ENCODE measurements around the gene RNF8.
"Not testable (repeated sequence)": the region's sequence is repeated elsewhere in the genome, so short reads cannot be mapped to it uniquely, and the experiment has no call there.

Gene RNF8, protein sequence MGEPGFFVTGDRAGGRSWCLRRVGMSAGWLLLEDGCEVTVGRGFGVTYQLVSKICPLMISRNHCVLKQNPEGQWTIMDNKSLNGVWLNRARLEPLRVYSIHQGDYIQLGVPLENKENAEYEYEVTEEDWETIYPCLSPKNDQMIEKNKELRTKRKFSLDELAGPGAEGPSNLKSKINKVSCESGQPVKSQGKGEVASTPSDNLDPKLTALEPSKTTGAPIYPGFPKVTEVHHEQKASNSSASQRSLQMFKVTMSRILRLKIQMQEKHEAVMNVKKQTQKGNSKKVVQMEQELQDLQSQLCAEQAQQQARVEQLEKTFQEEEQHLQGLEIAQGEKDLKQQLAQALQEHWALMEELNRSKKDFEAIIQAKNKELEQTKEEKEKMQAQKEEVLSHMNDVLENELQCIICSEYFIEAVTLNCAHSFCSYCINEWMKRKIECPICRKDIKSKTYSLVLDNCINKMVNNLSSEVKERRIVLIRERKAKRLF

DNA sequence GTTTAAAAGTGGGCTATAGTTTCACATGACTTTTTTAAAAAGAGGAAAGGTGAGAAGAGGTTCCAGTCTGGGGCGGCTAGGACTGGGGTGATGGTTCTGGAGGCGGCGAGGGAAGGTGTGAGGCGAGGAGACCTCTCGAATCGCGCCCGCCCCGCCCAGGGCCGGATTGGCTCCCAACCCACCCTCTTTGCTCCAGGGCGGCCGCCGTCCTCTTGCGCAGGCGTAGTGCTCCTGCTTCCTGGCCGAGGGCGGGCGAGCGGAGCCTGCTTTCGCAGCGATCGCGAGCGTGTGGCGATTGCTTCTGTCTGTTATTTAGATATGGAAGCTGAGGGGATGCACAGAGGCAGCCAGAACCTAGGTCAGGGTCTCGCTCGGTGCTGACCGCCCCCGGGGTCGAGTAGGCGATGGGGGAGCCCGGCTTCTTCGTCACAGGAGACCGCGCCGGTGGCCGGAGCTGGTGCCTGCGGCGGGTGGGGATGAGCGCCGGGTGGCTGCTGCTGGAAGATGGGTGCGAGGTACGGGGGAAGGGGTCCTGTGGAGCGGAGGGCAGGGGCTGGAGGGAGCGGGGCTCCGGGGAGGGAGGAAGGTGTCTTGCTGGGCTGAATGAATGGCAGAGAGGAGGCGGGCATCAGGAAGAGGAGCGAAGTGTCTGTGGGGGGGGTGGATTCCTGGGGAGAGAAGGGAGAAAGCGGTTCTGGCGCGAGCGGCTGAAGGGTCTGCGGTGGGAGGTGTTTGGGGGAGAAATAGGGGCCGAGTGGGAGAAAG lies at the start of gene RNF8:
RNF8 (plus strand) TSS at position 223 of the 765 bp plus-strand sequence; CDS start at position 405, 182 bp downstream.
- FAIRE-seq (no peak), DNase-seq (ENCODE audit: low spot score) (peak; percentile 99)

DNA sequence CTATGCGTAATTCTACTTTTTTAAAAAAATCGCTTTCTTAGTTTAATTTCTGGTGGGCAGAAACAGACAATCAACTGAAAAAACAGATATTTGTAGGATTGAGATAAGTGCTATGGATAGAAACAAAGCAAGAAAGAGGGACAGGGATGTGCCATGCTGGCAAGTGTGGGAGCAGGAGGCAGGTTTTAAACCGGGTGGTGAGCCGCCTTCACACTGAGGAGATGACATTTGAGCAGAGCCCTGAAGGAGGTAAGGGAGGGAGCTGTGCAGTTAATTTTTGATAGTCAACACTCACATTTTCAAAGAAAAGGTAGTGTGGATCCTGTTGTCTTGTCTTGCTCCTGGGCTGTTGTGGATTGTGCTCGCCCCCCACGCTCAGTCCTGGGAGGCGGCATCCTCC lies 49.0 kb upstream of the RNF8 start:
- FAIRE-seq = no peak

DNA sequence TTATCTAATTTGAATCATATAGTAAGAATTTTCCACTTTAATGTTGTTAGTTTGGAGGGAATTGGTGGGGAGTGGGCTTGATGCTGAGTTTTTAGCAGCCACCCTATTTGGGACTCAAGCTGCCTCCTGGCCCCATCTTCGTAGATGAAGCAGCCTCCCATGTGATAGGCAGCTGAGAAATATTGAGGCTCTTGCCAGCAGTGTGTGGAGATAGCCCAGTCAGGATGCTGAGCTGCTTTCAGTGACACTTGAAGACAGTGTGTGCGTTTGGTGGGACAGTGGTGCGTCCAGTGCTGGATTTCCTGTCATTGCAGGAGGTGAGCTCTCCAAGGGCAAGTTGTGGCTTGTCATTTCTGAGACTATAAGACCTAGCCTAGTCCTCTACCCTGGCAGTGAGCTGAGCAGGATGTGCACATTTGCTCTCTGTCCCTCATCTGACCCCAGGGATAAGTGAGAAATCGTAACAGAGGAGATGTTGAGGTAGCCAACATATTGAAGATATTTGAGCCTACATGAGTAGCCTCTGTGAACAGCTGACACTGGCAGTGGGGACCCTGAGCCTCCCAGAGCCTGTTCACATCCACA lies 47.9 kb upstream of the RNF8 start:
- DNase-seq (ENCODE audit: low spot score) = no peak
- no peak for FAIRE-seq

More for the DNA sequence above, 49.0 kb upstream of the RNF8 start:
- no peak for DNase-seq (ENCODE audit: low spot score)

DNA sequence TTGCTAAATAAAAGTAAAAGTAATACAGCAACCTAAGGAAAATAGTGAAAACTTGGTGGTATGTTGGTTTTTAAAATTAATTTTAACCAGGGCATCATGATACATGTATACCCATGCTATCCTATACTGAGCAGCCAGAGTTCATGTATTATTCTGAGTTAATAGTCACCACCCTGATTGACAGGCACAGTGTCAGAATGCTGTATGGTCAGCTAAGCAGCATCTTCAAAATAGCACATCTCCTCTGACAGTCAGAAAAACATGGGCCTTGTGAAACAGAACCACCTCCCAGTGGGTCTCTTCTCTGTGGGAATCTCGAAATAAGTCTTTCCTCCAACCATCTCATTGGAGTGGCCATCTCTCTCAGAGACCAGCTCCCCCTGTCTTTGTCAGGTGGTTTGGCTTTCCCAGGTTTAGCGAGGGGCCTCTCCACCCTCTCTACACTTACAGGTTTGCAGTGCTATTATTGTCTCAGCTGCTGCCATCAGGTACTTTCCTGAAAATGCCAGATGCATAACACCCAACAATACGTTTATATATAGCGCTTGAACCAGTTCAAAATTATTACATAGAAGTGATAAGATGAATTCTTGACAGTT lies 47.1 kb upstream of the RNF8 start:
- DNase-seq (ENCODE audit: low spot score) (no peak), FAIRE-seq (no peak)

DNA sequence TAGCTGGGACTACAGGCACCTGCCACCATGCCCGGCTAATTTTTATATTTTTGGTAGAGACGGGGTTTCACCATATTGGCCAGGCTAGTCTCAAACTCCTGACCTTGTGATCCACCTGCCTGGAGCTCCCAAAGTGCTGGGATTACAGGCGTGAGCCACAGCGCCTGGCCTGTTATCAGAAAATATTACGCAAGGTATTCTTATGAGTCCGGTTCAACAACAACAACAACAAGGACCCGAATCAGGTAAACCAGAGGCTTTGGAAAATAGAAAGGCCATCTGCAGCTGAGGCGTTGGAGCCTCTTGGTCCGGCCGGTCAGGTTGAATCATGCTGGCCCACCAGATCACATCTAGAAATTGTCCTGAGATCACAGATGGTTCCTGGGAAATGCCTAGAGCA lies 46.3 kb upstream of the RNF8 start:
- DNase-seq (ENCODE audit: low spot score); FAIRE-seq: not testable (repeated sequence)

DNA sequence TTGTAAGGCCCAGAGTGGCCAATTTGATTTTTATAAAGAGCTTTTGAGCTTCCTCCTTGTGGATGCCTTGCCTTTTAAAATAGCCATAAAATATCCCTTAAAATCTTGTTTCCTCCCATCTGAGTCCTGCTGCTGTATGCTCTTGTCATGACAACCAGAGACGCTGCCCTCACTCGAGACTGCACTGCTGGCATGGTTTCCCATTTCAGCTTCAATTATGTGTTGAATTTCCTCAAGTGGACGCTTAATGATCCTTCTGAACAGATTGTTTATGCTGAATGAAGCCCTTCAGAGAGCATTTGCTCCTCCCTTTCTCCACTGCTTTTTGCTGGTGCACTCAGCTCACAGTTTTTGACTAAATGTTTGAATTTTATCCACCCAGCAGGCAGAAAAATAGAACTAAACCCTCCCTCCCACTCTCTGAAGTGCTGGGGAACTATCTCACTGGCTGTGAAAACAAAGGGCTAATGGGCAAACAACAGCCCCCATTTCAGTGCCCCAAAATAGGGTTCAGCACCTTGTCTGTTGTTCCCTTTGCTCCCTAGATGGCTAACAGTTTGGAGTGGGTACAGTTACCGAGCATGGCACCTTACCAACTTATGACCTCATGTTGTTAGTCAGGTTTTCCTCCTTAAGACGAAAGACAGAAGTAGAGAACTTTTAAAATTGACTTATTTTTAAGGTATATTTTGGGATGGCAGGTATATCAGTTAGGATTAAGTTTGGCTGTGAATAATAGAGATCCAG lies 45.5 kb upstream of the RNF8 start:
- DNase-seq (ENCODE audit: low spot score) (no peak), FAIRE-seq (no peak)

DNA sequence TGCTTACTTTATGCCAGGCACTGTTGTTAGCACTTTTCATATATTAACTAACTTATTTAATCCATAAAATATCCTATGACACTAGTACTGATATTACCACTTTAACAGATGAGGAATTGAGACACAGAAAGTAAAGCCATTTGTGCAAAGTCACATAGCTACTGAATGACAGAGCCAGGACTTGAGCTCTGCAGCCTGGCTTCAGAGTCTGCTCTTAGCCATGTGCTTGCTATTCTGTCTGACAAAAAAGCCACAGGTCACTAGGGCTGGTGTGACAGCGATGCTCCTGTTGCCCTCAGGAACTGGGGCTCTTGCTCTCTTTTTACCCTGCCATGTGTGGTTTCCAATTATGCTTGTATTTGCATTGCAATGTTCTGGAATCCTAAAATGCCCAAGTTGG lies 44.7 kb upstream of the RNF8 start:
- FAIRE-seq (no peak), DNase-seq (ENCODE audit: low spot score) (no peak)

DNA sequence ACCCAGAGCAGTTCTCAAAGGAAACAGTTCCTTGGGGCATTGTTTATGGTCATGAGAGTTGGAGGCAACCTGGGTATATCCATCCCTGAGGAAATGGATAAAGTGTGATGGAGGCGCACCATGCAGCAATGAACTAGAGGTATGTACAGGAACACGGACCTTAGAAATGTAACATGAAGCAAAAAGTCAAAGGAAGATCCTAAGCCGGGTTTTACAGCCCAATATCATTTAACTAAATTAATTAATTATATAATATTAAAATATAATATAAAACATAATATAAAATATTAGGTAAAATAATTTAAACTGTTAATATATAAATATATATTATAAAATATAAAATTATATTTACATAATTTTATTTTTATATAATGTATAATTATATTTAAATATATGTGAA lies 44.1 kb upstream of the RNF8 start:
- DNase-seq (ENCODE audit: low spot score) (no peak), FAIRE-seq (no peak)

DNA sequence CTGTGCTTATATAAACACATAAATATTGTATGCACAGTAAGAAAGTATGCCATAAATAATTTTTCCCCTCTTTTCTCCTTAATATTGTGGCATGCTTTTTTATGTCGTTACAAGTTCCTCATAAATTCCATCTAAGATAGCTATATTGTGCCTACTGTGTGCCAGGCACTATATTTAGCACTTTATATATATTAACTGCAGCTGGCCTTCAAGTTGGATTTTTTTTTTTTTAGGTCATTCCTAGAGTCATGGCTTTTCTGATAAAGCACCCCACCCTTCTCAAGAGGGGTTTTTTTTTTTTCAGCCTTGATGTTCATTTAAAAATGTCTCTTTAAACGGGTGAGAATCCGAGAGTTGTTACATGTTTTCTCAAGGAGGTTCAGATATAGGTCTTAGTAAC lies 42.8 kb upstream of the RNF8 start:
- FAIRE-seq (no peak), DNase-seq (ENCODE audit: low spot score) (no peak)

DNA sequence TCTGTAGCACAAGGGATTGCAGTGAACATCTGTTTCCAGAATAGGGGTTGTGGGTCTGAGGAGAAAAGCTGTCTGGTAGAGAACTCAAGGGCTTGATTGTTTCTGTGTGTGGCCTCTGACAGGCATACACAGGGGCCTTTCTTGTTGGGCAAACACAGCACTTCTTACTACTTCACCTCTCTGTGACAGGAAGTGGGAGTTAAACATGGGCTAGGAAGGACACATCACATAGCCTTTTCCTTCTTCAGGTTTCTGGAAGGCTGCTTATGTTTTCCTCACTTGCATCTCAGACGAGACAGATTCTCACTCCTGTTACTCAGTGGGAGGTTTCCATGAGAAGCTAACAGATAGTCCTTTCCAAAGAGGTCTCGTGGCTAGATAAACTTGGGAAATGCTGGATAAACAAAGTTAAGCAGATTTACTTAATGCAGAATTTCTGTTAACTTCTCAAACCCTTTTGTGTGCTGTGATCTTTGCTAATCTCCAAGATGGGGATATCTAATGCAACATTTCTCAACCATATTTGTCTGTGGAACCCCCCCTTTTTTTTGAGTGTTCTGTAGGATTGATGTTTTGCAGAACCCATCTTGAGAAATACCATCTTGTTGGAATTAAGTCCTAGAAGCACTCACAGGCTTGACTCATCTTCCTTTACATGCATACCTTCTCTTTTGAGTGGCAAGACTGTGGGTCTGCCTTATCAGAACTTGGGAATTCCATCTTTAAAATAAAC lies 41.9 kb upstream of the RNF8 start:
- no peak for FAIRE-seq
- no peak for DNase-seq (ENCODE audit: low spot score)

DNA sequence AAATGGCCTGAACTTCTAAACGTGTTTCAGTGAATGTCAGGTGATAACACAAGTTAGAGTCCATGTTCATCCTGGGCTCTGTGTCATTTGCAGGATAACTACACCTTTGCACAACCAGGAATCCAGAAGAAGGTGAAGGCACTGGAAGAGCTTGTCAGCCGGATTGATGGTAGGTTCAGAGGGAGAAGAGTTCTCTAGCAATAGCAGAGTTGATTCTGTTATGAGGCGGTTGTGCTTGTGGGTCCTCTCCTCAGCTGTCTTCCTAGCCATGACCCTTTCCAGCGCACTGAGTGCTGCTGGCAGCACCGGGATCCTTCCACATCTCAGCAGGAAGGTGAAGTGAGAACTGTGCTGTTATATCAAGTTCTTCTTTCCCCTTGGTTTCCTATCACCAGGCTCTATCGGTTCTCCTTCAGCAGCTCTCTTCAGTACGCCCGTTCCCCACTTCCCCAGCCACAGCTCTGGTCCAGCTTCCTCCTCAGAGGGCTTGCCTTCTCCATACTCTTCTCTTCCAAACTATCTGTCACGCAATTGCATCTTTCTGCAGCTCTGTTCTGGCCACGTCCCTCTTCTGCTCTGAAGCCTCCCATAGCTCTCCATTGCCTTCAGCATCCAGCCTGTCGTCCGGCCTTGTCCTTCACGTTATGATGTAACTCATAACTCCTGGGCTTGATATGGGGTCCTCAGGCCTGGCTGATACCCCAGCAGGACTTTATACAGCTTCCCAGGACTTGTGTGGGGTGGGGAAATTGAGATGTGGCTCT lies 39.9 kb upstream of the RNF8 start:
- FAIRE-seq (no peak), DNase-seq (ENCODE audit: low spot score) (no peak)

DNA sequence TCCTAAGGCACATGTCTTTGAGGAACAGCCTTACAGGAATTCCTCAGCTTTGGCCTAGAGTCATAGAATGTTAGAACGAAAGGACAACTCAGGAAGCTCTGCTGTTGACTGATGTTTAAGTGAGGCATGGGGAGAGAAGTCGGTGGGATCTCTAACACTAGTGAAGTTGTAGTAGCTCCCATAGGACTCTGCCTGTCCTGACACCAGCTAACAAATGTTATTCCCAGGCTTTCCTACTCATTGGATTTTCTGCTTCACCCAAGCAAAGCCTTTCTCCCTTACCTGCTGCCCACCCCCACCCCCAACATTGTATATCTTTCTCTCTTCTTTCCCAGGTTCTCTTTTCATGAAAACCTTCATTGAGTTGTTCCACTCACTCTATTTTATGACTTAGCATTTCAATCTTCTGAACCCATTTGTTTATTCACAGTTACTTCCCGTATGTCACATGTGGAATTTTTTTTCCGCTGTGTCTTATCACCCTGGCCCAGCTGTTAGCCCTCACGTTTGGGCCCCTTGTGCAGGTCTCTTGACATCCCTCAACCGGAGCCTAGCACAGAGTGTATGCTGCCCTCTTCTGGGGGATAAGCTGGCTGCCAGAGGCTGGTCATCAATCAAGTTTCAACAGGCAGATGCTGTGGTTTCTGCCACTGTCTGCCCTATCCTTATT lies 39.2 kb upstream of the RNF8 start:
- peak; percentile 51 for DNase-seq (ENCODE audit: low spot score)
- FAIRE-seq = no peak

DNA sequence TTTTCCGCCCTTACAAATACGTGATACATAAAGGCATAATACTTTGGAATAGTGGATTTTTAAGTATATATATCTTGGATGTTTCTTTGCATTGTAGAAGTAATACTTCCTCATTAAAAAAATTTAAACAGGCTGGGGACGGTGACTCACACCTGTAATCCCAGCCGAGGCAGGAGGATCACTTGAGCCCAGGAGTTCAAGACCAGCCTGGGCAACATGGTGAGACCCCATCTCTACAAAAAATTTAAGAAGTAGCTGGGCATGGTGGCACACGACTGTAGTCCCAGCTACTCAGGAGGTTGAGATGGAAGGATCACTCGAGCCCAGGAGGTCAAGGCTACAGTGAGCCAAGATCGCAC lies 38.6 kb upstream of the RNF8 start:
- FAIRE-seq (no peak), DNase-seq (ENCODE audit: low spot score) (no peak)

DNA sequence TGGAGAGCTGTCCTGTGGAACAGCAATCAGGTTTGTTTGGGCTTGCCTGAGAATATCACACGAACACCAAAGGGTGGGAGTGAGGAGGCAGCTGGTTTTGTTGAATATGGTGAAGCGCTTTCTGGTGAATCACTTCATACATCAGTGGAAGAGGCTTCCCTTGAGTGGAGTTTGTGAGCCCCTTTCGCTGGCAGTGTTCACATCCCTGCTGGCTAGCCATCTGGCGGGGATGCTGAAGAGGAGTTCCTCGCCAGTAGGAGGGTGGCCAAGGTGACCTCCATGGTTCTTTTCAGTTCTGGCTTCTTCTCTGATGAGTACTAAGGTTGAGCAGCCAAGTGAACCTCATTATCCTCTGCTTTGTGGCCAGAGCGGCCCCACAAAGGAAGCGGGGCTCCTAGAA lies 37.7 kb upstream of the RNF8 start:
- FAIRE-seq (no peak), DNase-seq (ENCODE audit: low spot score) (no peak)

DNA sequence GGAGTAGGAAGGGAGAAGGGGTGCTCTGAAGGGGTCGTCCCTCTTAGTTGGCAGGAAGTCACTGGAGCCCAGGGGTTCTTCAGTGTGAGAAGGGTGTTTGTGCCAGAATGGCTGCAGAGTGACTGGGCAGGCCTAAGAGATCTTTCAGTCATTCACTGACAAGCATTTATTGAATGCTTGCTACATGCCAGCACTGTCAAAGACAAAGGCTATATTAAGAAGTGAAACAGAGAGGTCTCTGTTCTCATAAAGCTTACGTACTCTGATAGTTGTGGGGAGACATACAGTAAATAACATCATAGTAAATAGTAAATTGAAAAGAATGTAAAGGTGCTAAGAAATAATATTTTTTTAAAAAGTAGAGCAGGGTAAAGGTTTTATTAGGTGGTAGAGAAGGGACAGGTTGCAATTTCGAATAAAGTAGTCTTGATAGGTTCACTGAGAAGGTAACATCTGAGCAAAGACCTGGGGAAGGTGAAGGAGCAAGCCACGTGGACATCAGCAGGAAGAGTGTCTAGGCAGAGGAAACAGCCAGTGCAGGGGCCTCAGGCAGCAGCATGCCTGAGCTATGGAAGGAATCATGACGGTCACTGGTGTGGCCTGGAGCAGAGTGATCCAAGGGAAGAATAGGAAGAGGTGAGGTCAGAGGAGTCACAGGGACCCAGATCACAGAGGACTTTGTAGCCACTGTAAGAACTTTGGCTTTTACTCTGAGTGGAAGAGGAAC lies 36.3 kb upstream of the RNF8 start:
- FAIRE-seq = no peak
- no peak for DNase-seq (ENCODE audit: low spot score)

DNA sequence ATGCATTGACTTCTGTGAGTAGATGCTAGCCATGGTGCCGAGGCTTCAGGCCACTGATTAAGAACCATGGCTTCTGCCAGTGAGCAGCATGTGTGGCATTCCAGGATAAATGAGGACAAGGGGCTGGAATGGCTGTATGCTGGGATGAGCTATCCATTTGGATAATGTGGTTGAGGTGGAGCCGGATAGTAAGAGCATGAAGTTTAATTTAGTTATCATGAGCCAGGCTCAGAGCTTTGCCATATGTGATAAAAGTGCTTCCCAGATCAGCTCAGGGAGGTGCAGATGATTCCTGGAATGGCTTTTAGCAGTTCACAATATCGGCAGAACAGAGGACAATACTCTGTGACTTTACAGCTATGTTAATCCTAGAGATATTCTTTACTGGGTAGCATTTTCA lies 34.6 kb upstream of the RNF8 start:
- DNase-seq (ENCODE audit: low spot score) (no peak), FAIRE-seq (no peak)

DNA sequence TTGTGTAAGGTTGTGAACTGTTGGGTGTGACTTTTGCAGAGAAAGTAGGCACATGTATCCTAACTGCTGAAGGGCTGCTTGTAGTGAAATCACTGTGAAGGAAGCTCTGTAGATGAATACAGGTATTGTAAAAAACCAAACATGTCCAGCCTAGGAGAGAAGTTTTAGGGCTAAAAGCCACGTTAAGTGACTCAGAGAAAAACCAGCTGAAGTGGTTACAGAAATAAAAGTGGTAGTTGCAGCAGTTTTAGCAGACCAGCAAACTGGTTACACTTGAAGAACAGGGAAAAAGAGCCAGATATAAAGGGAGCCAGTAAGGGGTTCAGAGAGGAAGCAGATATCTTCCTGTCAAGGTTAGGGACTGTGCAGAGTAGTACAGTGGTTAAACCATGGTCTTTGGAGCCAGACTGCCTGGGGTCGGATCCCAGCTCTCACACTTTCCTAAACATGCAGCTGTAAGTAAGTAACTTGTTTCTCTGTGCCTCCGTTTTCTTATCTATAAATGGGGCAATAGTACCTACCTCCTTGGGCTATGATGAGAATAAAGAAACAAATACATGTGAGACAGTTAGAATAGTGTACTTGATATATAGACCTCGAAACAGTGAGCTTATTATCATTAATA lies 33.8 kb upstream of the RNF8 start:
- DNase-seq (ENCODE audit: low spot score) = no peak
- FAIRE-seq = no peak

DNA sequence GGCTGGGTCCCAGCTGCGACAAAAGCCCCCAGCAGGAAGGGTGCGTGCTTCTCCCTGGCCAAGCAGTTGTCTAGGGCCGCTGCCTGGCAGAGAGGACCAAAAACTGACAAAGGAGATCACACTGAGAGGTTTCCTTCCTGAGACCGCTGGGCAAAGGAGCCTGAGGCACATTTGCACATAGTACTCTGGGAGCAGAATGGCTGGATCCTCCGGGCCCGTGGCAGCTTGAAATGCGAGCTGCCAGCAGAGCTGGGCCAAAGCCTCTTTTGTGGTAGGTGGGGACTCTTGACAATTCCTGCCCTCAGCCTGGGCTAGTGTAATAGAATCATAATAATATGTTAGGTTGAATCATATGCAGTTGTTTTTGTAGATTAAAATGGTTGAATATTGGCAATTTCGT lies 33.1 kb upstream of the RNF8 start:
- no peak for DNase-seq (ENCODE audit: low spot score)
- no peak for FAIRE-seq

Measured in urothelium cell line (cell line).